Central memory CD4-positive, alpha-beta T cell (primary cell): ENCODE results near the gene RNF214.

ENCODE experiments used
- DNase-seq: peaks from one replicate; pipeline ENCODE4 v3.0.0; 2022

RNF214 gene

GRCh38 chr11:117217141-117218084 lies 15.1 kb upstream of the RNF214 start:
- DNase-seq: no peak

GRCh38 chr11:117218133-117218915 lies 14.1 kb upstream of the RNF214 start:
- no peak for DNase-seq

GRCh38 chr11:117219001-117219400 lies 13.5 kb upstream of the RNF214 start:
- DNase-seq: no peak

- DNase-seq: no peak
Observed at GRCh38 chr11:117219455-117219854, 13.0 kb upstream of the RNF214 start.

- DNase-seq: no peak
Observed at GRCh38 chr11:117219995-117220394, 12.5 kb upstream of the RNF214 start.

- no peak for DNase-seq
Observed at GRCh38 chr11:117220568-117220967, 11.9 kb upstream of the RNF214 start.

GRCh38 chr11:117220999-117221774 lies 11.3 kb upstream of the RNF214 start:
- no peak for DNase-seq

GRCh38 chr11:117221775-117222517 lies 10.5 kb upstream of the RNF214 start:
- no peak for DNase-seq

GRCh38 chr11:117222991-117223740 lies 9.3 kb upstream of the RNF214 start:
- no peak for DNase-seq

GRCh38 chr11:117223741-117224689 lies 8.5 kb upstream of the RNF214 start:
- no peak for DNase-seq

- DNase-seq: no peak
Observed at GRCh38 chr11:117225553-117226170, 6.8 kb upstream of the RNF214 start.

GRCh38 chr11:117226388-117227385 lies 5.8 kb upstream of the RNF214 start:
- DNase-seq: peak; percentile 67

- no peak for DNase-seq
Observed at GRCh38 chr11:117228091-117228490, 4.4 kb upstream of the RNF214 start.

- no peak for DNase-seq
Observed at GRCh38 chr11:117229411-117229810, 3.1 kb upstream of the RNF214 start.

GRCh38 chr11:117229931-117230285 lies 2.6 kb upstream of the RNF214 start:
- DNase-seq: no peak

GRCh38 chr11:117230286-117230961 lies 2.0 kb upstream of the RNF214 start:
- peak; percentile 68 for DNase-seq

- DNase-seq: no peak
Observed at GRCh38 chr11:117230999-117231841, 1.3 kb upstream of the RNF214 start.
